A673 (cell line): ENCODE results near the gene CHD5. TPM values are rescaled to one million over a fixed set of nuclear protein-coding genes. Genes with fewer than 3 reads are reported as not detected.

Experiments used
- BruUV-seq: library from RNA; stranded (reverse); fragments of 400-500 nt; replicated peaks from 2 replicates; lab custom pipeline; 2021; lab: Mats Ljungman, UMichigan
- CTCF ChIA-PET: fragments of 300-600 bp; sonication (Branson Sonifier 250); formaldehyde crosslinking; loops from one replicate; lab custom pipeline; 2022; ENCODE audit warnings: antibody characterized with exemption; lab: Charles Lee
- POLR2A ChIA-PET: fragments of 300-600 bp; sonication (Branson Sonifier 250); formaldehyde crosslinking; loops from one replicate; lab custom pipeline; 2022; ENCODE audit warnings: antibody characterized with exemption; ENCODE audit not compliant: low non-redundant PET; lab: Charles Lee
- DNase-seq: peaks from one replicate; pipeline ENCODE4 v3.0.0-alpha.2; 2015; ENCODE audit warnings: low spot score
- H3K27ac ChIP-seq: fragments of 200-600 bp; sonication (generic); 2 replicates; pipeline ENCODE4 v1.5.1; 2016; ENCODE audit warnings: mixed run types, low read depth, mild to moderate bottlenecking, mixed read lengths, antibody characterized with exemption, low read length; ENCODE audit not compliant: poor library complexity, severe bottlenecking
- H3K27me3 ChIP-seq: fragments of 200-600 bp; sonication (generic); replicated peaks from 2 replicates; pipeline ENCODE4 v1.6.1; 2017; ENCODE audit warnings: mixed run types, low read depth, mild to moderate bottlenecking, mixed read lengths, antibody characterized with exemption, low read length; ENCODE audit not compliant: insufficient read depth, poor library complexity
- H3K36me3 ChIP-seq: fragments of 200-600 bp; sonication (generic); 2 replicates; pipeline ENCODE4 v1.6.1; 2016; ENCODE audit warnings: mixed run types, mild to moderate bottlenecking, mixed read lengths, antibody characterized with exemption, low read length; ENCODE audit not compliant: insufficient read depth, poor library complexity, severe bottlenecking
- H3K4me1 ChIP-seq: fragments of 200-600 bp; sonication (generic); 2 replicates; pipeline ENCODE4 v1.6.1; 2017; ENCODE audit warnings: mixed run types, mild to moderate bottlenecking, mixed read lengths, antibody characterized with exemption, low read length; ENCODE audit not compliant: insufficient read depth, poor library complexity, severe bottlenecking
- H3K4me3 ChIP-seq: fragments of 200-600 bp; sonication (generic); 2 replicates; pipeline ENCODE4 v1.5.1; 2016; ENCODE audit warnings: low read depth, mixed run types, mild to moderate bottlenecking, mixed read lengths, low read length; ENCODE audit not compliant: poor library complexity, severe bottlenecking
- H3K9me3 ChIP-seq: fragments of 200-600 bp; sonication (generic); 2 replicates; pipeline ENCODE4 v1.6.1; 2016; ENCODE audit warnings: mixed run types, low read depth, mild to moderate bottlenecking, mixed read lengths, antibody characterized with exemption, low read length; ENCODE audit not compliant: poor library complexity, severe bottlenecking
- EZH2 ChIP-seq: fragments of 200-600 bp; sonication (generic); IDR thresholded peaks from 2 replicates; pipeline ENCODE4 v1.6.1; 2017; ENCODE audit warnings: borderline replicate concordance, low read depth, mild to moderate bottlenecking, mixed read lengths, antibody characterized with exemption, low read length; ENCODE audit not compliant: poor library complexity, severe bottlenecking
- intact Hi-C: fragments of 100-400 bp; cut with micrococcal nuclease; formaldehyde crosslinking; loops from one replicate; pipeline ENCODE4 v1.10.0; 2022; ENCODE audit not compliant: unreplicated experiment
- total RNA-seq: library from RNA; stranded (reverse); gene quantifications from 2 replicates; pipeline ENCODE4 v1.2.3, GENCODE V29; 2021
- TF ChIP-seq, protein P1 (sequence below): fragments of 300-800, 200-600 bp; sonication (generic); conservative IDR thresholded peaks from 2 replicates; pipeline ENCODE4 v1.5.1; 2017; ENCODE audit warnings: low read depth, mild to moderate bottlenecking, antibody characterized with exemption, low read length, moderate library complexity, mixed read lengths

Gene CHD5
- total RNA-seq, 1 experiment from 2014 or later = 0.58 TPM

DNA sequence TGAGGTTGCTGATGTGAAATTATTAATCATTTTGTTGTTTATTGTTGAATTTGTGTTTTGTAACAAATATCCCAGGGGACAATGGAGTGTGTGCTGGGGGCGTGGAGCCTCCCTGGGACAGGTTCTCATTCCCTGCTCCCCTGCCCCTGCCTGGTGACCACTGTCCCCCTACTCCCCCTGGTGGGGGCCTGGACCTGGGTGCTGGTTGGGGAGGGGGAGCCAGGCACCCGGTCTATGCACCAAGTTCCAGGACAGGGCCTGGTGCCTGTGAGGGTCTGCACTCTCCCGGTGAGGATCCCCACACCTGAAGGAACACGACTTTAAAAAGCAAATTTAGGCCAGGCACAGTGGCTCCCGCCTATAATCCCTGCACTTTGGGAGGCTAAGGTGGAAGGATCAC lies 42.4 kb downstream of the CHD5 start:
- Histone ChIP-seq H3K4me1 (no peaks in the 10 kb centered on the region), H3K4me3 (no peak overlapping the region), H3K27ac (no peak overlapping the region), H3K9me3 (no peaks in the 10 kb centered on the region), H3K36me3 (no peaks in the 10 kb centered on the region), H3K27me3 (no peaks in the 10 kb centered on the region)
- intact Hi-C loops = no loop called here
- no peak for DNase-seq
- POLR2A ChIA-PET = no interaction called here
- CTCF ChIA-PET = no interaction called here
- TF ChIP-seq, protein P1, sequence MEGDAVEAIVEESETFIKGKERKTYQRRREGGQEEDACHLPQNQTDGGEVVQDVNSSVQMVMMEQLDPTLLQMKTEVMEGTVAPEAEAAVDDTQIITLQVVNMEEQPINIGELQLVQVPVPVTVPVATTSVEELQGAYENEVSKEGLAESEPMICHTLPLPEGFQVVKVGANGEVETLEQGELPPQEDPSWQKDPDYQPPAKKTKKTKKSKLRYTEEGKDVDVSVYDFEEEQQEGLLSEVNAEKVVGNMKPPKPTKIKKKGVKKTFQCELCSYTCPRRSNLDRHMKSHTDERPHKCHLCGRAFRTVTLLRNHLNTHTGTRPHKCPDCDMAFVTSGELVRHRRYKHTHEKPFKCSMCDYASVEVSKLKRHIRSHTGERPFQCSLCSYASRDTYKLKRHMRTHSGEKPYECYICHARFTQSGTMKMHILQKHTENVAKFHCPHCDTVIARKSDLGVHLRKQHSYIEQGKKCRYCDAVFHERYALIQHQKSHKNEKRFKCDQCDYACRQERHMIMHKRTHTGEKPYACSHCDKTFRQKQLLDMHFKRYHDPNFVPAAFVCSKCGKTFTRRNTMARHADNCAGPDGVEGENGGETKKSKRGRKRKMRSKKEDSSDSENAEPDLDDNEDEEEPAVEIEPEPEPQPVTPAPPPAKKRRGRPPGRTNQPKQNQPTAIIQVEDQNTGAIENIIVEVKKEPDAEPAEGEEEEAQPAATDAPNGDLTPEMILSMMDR = no peak
- TF ChIP-seq EZH2 = no peak
- BruUV-seq = no TSS peak

DNA sequence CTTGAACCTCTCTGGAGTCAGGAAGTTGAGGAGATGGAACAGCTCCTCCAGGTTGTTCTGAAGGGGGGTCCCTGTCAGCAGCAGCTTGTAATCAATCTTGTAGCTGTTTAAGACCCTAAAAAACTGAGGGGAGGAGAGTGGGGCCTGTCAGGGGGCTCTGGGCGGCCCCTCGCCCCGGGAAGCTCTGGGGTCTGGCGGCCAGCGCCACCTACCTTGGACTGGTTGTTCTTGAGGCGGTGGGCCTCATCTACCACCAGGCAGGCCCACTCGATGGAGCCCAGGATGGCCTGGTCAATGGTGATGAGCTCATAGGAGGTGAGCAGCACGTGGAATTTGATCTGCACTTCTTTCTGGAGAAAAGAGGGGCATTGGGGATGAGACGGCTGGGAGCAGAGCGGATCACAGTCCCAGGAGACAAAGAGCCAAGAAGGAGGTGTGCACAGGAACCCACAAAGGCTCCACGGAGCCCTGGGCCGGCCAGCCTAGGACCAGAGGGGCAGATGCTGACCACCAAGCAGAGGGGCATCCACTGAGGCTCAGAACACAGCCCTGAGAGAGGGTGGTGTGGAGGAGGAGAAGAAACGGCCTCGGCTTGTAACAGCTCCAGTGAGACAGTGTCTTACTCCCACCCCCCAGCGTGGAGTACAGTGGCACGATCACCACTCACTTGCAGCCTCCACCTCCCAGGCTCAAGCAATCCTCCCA lies 43.5 kb downstream of the CHD5 start:
- TF ChIP-seq EZH2 = no peak
- TF ChIP-seq, protein P1 = no peak
- CTCF ChIA-PET = no interaction called here
- H3K9me3 ChIP-seq = no peaks in the 10 kb centered on the region
- BruUV-seq = no TSS peak
- no peaks in the 10 kb centered on the region for H3K27me3 ChIP-seq
- intact Hi-C loops = no loop called here
- no peak overlapping the region for H3K4me3 ChIP-seq
- no peaks in the 10 kb centered on the region for H3K4me1 ChIP-seq
- H3K27ac ChIP-seq = no peak overlapping the region
- no peak for DNase-seq
- POLR2A ChIA-PET = no interaction called here
- no peaks in the 10 kb centered on the region for H3K36me3 ChIP-seq

DNA sequence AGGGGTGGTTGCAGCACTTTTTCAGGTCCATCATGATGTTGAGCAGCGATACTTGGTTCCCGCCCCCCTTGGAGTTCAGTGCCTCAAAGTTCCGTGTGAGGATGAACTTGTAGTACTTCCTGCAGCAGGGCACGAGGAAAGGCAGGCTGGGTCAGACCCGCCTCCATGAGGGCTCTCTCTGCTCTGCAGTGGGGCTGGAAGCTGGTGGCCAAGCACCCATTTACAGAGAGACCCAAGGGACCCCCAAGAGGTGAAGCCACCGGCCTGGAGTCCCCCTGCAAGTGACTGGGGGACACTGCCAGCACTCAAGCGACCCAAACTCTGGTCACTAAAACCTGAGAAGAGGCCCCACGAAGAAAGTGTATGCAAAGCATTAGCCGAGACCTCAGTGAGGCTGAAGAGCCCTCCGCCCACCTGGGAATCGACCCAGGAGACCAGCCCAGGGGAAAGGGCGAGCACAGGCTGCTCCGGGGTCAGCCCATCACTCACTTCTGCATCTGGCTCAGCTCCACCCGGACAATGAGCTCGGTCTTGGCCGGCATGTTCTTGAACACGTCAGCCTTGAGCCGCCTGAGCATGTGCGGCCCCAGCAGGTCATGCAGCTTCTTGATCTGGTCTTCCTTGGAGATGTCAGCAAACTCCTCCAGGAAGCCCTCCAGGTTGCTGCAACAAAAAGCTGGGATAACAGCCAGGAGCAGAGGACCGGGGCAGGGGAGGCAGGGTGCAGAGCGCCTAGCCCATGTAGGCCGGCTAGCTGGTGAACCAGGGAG lies 45.2 kb downstream of the CHD5 start:
- H3K4me3 ChIP-seq = no peak overlapping the region
- H3K9me3 ChIP-seq = no peaks in the 10 kb centered on the region
- DNase-seq = no peak
- intact Hi-C loops = no loop called here
- TF ChIP-seq EZH2 = no peak
- TF ChIP-seq, protein P1 = no peak
- no peaks in the 10 kb centered on the region for H3K36me3 ChIP-seq
- no TSS peak for BruUV-seq
- no peaks in the 10 kb centered on the region for H3K27me3 ChIP-seq
- ChIA-PET CTCF (no interaction called here), POLR2A (interaction anchor here (0.7 kb wide), 1 partner anchor 8 kb away, joined by 3 read pairs; no protein-coding TSS in a partner anchor)
- H3K27ac ChIP-seq = no peak overlapping the region
- no peaks in the 10 kb centered on the region for H3K4me1 ChIP-seq
